Mesothelial cell of epicardium (in vitro differentiated cells): Measurements from ENCODE around the gene COPB2. TPM values are rescaled to one million over a fixed set of nuclear protein-coding genes. Genes with fewer than 3 reads are reported as not detected.

Experiments
- DNase-seq, 2 experiments: peaks; one replicate each; pipeline ENCODE4 v3.0.0; 2021; ENCODE audit warnings: low spot score in 2 of 2; ENCODE audit not compliant: unreplicated experiment in 2 of 2
- H3K27ac Mint-ChIP-seq: 2 replicates; pipeline ENCODE4 v1.8.0; 2021; ENCODE audit warnings: mixed read lengths
- H3K27me3 Mint-ChIP-seq: 2 replicates; pipeline ENCODE4 v1.8.0; 2021; ENCODE audit warnings: low read depth, mixed read lengths
- H3K36me3 Mint-ChIP-seq: 2 replicates; pipeline ENCODE4 v1.8.0; 2021; ENCODE audit warnings: mixed read lengths
- H3K4me1 Mint-ChIP-seq: 2 replicates; pipeline ENCODE4 v1.8.0; 2021; ENCODE audit warnings: mixed read lengths
- H3K4me3 Mint-ChIP-seq: 2 replicates; pipeline ENCODE4 v1.8.0; 2021; ENCODE audit warnings: mild to moderate bottlenecking, moderate library complexity, mixed read lengths
- H3K9me3 Mint-ChIP-seq: 2 replicates; pipeline ENCODE4 v1.8.0; 2021; ENCODE audit warnings: mixed read lengths
- CTCF ChIP-seq: fragments of 200-600 bp; sonication (generic); IDR thresholded peaks from one replicate; pipeline ENCODE4 v1.5.0; 2021; ENCODE audit warnings: antibody characterized with exemption; ENCODE audit not compliant: unreplicated experiment
- total RNA-seq: library from RNA; stranded (reverse); gene quantifications from 3 replicates; pipeline ENCODE4 v1.2.1, GENCODE V29; 2021

COPB2 gene
- total RNA-seq = 130 to 131 TPM (median 130 TPM) in 3 replicates

DNA sequence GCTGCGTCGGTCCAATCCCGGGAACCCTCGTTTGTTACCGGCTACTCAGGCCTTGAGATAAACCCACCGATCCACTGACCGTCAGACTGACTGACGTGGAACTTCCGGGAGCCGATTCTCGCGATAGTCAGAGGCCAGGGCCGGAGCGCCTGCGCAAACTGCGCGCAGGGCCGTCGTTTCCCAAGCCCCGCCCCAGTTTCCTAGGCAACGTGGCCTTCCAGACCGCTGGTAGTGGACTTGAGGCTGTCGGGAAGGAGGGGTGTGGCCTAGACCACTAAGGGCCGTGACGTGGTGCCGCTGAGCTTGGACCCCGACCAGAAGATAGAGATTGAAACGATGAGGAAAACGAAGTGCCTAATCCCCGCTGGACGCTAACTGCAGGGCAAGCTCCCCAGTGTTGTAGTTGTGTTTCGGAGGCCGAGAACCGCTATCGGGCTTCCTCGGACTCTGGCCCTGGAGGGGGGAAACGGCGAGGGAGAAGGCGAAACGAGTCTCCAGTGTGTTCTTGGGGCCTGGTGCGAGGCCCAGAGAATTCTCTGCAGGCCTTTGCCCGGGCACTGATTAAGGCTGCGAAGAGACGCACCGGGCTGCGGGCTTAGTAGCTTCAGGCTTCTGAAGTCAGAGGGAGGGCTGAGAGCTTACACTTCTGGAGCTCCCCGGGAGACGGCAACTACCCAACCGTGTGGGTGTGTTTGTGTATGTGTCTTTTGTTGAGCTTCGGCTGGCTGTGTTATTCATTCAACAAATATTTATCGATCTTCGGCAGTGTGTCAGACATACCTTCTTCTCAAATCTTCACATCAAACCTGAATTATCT lies at the start of gene COPB2:
Gene COPB2, minus strand, starts transcription at position 96 of the 817 bp plus-strand sequence. CDS start 97 bp downstream, outside the sequence.
- no peaks in the 10 kb centered on the region for H3K36me3 Mint-ChIP-seq
- no peaks in the 10 kb centered on the region for H3K9me3 Mint-ChIP-seq
- H3K27me3 Mint-ChIP-seq = no peaks in the 10 kb centered on the region
- peak within 1 kb of the TSS; percentile 89 for H3K4me3 Mint-ChIP-seq
- DNase-seq = peak; percentile 99
- H3K4me1 Mint-ChIP-seq = peaks cover 48% of the 10 kb centered on the region
- H3K27ac Mint-ChIP-seq = peak within 1 kb of the TSS; percentile 98
- no peak for TF ChIP-seq CTCF

- DNase-seq = no peak
- Mint-ChIP-seq H3K36me3 (peaks cover 19% of the 10 kb centered on the region), H3K27me3 (no peaks in the 10 kb centered on the region), H3K27ac (peak overlapping the region; percentile 45), H3K4me3 (no peak overlapping the region), H3K4me1 (peaks cover 10% of the 10 kb centered on the region), H3K9me3 (peaks cover 3% of the 10 kb centered on the region)
- TF ChIP-seq CTCF = no peak
These were observed 45.4 kb upstream of the COPB2 start for GRCh38 chr3:139434764-139435307.

GRCh38 chr3:139434228-139434627 lies 44.8 kb upstream of the COPB2 start:
- Mint-ChIP-seq H3K36me3 (peaks cover 19% of the 10 kb centered on the region), H3K4me3 (no peak overlapping the region), H3K9me3 (peaks cover 3% of the 10 kb centered on the region), H3K27ac (no peak overlapping the region), H3K4me1 (peaks cover 10% of the 10 kb centered on the region), H3K27me3 (no peaks in the 10 kb centered on the region)
- no peak for TF ChIP-seq CTCF
- no peak for DNase-seq

- Mint-ChIP-seq H3K4me3 (no peak overlapping the region), H3K36me3 (peaks cover 19% of the 10 kb centered on the region), H3K4me1 (peaks cover 14% of the 10 kb centered on the region), H3K9me3 (peaks cover 3% of the 10 kb centered on the region), H3K27ac (no peak overlapping the region), H3K27me3 (no peaks in the 10 kb centered on the region)
- no peak for TF ChIP-seq CTCF
- no peak for DNase-seq
These were observed 43.6 kb upstream of the COPB2 start for GRCh38 chr3:139433089-139433488.

- Mint-ChIP-seq H3K36me3 (peaks cover 19% of the 10 kb centered on the region), H3K4me3 (no peak overlapping the region), H3K27me3 (no peaks in the 10 kb centered on the region), H3K9me3 (peaks cover 3% of the 10 kb centered on the region), H3K27ac (no peak overlapping the region), H3K4me1 (peaks cover 13% of the 10 kb centered on the region)
- DNase-seq = no peak
- TF ChIP-seq CTCF = no peak
These were observed 41.0 kb upstream of the COPB2 start for GRCh38 chr3:139430493-139430892.
